Suprapubic skin (tissue), 4 donors: ENCODE results near the gene HEATR9. TPM values are rescaled to one million over a fixed set of nuclear protein-coding genes. Genes with fewer than 3 reads are reported as not detected.

Experiments used
- DNase-seq, 2 donors: peaks; one replicate each; pipeline ENCODE4 v3.0.0-alpha.2; 2019; ENCODE audit warnings: low spot score in 2 of 2
- H3K27ac ChIP-seq: fragments of 200-600 bp; sonication (generic); one replicate; pipeline ENCODE4 v1.5.1; 2019
- H3K27me3 ChIP-seq: fragments of 200-600 bp; sonication (generic); one replicate; pipeline ENCODE4 v1.5.1; 2019
- H3K36me3 ChIP-seq: fragments of 200-600 bp; sonication (generic); one replicate; pipeline ENCODE4 v1.5.1; 2019
- H3K4me1 ChIP-seq: fragments of 200-600 bp; sonication (generic); one replicate; pipeline ENCODE4 v1.5.1; 2019
- H3K4me3 ChIP-seq: fragments of 200-600 bp; sonication (generic); one replicate; pipeline ENCODE4 v1.5.1; 2019; ENCODE audit warnings: mild to moderate bottlenecking
- H3K9me3 ChIP-seq: fragments of 200-600 bp; sonication (generic); one replicate; pipeline ENCODE4 v1.5.1; 2019
- EP300 ChIP-seq: sonication (generic); formaldehyde crosslinking; IDR thresholded peaks from one replicate; pipeline ENCODE4 v1.6.1; 2017; ENCODE audit warnings: antibody characterized with exemption
- POLR2A ChIP-seq, 2 donors: fragments of 450-650 bp; IDR thresholded peaks; one replicate each; pipeline ENCODE4 v1.6.1; 2017; ENCODE audit warnings: antibody characterized with exemption in 2 of 2, mild to moderate bottlenecking in 2 of 2, moderate library complexity in 2 of 2
- POLR2AphosphoS5 ChIP-seq, 3 donors: sonication (generic); formaldehyde crosslinking; IDR thresholded peaks; one replicate each; pipeline ENCODE4 v1.6.1; 2017; ENCODE audit warnings: antibody characterized with exemption in 3 of 3
- WGBS: methylation state at CpG from one replicate; pipeline ENCODE4 v1.1.5; 2018; 5-methylcytosine and 5-hydroxymethylcytosine counted together
- total RNA-seq, 4 donors: library from RNA; depleted of rRNA; stranded (reverse); fragments of >200 nt; gene quantifications; one replicate each; pipeline ENCODE4 v1.1.0, GENCODE V29; 2016
- TF ChIP-seq, protein P1 (sequence below), 2 donors: fragments of 200-600 bp in 1 of 2; fragments of 450-650 bp in 1 of 2; sonication (generic) in 1 of 2; IDR thresholded peaks; one replicate each; pipeline ENCODE4 v1.5.1; 2016 to 2019; ENCODE audit warnings: antibody characterized with exemption in 2 of 2, mild to moderate bottlenecking in 1 of 2, moderate library complexity in 1 of 2

Gene HEATR9
- total RNA-seq, 4 donors from 2014 or later = not detected

DNA sequence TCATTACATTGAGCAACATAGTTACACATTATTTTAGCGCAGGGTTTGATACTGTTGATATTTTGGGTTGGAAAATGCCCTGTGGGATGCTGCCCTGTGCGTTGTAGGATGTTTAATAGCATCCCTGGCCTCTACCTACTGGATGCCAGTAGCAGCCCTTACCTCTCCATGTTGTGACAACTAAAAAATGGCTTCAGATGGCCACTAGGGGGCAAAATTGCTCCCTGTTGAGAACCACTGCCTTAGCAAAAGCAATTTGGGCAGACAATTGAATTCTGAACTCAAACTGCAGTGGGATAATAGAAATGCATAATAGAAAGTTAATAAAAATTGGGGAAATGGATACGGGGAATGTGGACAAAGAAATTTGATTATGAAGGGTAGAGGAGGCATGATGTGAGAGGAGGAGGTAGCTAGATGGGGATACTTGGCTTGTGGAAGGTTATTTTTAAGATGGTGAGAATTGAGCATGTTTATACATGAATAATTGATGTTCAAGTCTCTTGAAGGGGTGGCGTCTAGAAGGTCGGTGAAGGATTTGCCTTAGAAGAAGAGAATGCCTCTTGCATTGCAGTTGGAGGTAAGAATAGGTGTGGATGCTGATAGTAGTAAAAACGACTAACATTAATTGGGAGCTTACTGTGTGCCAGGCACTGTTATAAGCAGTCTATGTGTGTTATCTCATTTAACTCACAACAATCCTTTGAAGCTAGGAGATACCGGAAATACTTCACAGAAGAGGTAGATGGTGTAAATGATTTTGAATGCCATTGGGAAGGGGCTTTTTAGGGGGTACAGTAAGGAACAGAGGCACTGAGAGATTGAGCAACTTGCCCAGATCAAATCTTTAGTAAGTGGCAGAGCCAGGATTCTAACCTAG is 19.0 kb downstream of the HEATR9 start:
- 67% methylated on average over 7 of the region's 7 CpGs for WGBS
- TF ChIP-seq POLR2A (IDR thresholded peaks at IDR 0.05) (no peak), EP300 (no peak), POLR2AphosphoS5 (IDR thresholded peaks at IDR 0.05) (no peak)
- TF ChIP-seq, protein P1, sequence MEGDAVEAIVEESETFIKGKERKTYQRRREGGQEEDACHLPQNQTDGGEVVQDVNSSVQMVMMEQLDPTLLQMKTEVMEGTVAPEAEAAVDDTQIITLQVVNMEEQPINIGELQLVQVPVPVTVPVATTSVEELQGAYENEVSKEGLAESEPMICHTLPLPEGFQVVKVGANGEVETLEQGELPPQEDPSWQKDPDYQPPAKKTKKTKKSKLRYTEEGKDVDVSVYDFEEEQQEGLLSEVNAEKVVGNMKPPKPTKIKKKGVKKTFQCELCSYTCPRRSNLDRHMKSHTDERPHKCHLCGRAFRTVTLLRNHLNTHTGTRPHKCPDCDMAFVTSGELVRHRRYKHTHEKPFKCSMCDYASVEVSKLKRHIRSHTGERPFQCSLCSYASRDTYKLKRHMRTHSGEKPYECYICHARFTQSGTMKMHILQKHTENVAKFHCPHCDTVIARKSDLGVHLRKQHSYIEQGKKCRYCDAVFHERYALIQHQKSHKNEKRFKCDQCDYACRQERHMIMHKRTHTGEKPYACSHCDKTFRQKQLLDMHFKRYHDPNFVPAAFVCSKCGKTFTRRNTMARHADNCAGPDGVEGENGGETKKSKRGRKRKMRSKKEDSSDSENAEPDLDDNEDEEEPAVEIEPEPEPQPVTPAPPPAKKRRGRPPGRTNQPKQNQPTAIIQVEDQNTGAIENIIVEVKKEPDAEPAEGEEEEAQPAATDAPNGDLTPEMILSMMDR (IDR thresholded peaks at IDR 0.05) = peak; percentile 29 to 62
- Histone ChIP-seq H3K4me3 (no peak overlapping the region), H3K36me3 (peaks cover 58% of the 10 kb centered on the region), H3K9me3 (no peaks in the 10 kb centered on the region), H3K27me3 (no peaks in the 10 kb centered on the region), H3K4me1 (no peaks in the 10 kb centered on the region), H3K27ac (no peak overlapping the region)
- DNase-seq = no peak

DNA sequence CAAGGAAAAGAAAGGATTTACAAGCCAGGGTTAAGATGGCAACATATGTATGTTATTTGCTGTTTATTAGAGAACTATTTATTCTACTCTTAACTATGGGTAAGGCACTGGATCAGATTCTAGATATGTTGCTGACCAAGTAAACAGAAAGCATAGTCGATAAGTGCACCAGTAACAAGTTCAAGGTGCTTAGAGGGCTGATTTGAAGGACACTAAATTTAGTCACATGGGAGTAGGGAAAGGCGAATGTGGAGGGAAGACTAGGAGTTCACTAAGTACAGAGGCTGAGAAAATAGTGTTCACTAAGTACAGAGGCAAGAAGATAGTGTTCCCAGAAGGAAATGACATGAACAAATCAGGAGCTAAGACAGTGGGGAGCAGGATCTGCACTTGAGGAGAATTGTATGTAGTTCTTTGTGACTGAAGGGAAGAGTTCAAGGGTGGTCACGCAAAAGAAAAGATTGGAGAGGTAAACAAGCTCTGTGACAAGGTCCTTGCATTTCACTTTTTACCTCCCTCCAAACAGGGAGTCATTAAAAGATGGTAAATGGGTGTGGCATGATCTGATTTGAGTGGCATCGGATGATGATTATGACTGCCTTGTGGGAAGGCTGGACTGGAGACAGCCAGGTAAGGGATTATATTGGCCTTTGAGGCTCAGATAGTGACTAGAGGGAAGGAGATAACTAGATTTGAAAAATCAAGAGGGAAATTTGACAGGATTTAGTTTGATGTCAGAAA is 20.9 kb downstream of the HEATR9 start:
- Histone ChIP-seq H3K4me1 (no peaks in the 10 kb centered on the region), H3K4me3 (no peak overlapping the region), H3K36me3 (peaks cover 77% of the 10 kb centered on the region), H3K27me3 (no peaks in the 10 kb centered on the region), H3K9me3 (no peaks in the 10 kb centered on the region), H3K27ac (no peak overlapping the region)
- no peak for DNase-seq
- TF ChIP-seq EP300 (no peak), POLR2AphosphoS5 (IDR thresholded peaks at IDR 0.05) (no peak), POLR2A (IDR thresholded peaks at IDR 0.05) (no peak)
- TF ChIP-seq, protein P1 (IDR thresholded peaks at IDR 0.05) = no peak
- 79% methylated on average over 4 of the region's 4 CpGs for WGBS

DNA sequence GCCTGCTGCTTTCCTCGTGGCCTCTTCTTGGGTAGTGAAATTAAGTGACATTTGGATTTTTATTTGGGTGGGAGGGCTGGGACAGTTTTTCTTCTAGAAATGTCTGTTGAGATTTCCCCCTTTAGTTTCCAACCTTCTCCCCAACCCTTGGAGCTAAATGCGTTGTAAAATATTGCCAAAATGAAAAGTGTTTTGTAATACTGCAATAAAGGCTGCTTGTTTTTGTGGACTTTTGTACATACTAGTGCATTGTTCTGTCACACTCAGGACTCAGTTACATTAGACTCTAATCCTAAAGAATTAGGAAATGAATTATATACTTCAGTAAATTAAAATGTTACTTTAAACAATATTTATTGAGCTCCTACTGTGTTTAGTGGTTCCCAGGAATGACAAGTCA is 21.7 kb downstream of the HEATR9 start:
- H3K36me3 ChIP-seq = peaks cover 81% of the 10 kb centered on the region

DNA sequence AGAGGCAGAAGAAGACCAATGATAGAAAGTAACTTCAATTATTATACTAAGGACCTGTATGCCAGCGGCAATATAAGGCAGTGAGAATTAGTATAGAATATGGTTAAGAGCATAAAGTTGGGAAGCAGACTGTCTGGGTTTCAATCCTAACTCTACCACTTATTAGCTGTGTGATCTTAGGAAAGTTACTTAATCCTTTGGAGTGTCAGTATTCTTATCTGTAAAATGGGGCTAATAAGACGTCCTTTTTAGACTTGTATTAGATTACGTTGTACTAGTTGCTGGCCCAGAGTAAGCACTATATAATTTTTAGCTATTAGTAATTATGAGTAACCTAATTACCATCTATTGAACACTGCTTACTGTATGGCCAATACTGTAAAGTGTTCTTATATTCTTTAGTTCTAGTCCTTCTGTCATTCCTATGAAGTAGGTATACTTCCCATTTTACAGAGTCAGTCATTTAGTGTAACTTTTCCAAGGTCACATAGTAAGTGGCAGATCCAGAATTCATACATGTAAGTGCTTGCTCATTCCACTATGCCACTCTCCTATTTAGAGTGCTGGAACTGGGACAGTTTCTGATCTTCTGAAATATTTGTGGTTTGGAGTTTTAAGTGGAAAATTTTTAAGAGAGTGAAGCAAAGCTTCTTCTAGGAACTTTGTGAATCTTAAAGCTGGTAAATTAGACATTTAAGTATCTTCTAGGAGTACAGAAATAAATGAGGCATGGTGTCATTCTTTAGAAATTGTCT is 22.5 kb downstream of the HEATR9 start:
- Histone ChIP-seq H3K36me3 (peaks cover 86% of the 10 kb centered on the region), H3K4me1 (no peaks in the 10 kb centered on the region), H3K4me3 (no peak overlapping the region), H3K27me3 (no peaks in the 10 kb centered on the region), H3K27ac (no peak overlapping the region), H3K9me3 (no peaks in the 10 kb centered on the region)
- 85% methylated on average over 3 of the region's 3 CpGs for WGBS
- no peak for DNase-seq
- TF ChIP-seq, protein P1 (IDR thresholded peaks at IDR 0.05) = no peak

More for the DNA sequence above, 21.7 kb downstream of the HEATR9 start:
- H3K27ac ChIP-seq = no peak overlapping the region
- no peaks in the 10 kb centered on the region for H3K27me3 ChIP-seq
- no peak overlapping the region for H3K4me3 ChIP-seq
- no peak for TF ChIP-seq POLR2AphosphoS5 (IDR thresholded peaks at IDR 0.05)
- TF ChIP-seq, protein P1 (IDR thresholded peaks at IDR 0.05) = no peak
- no peak for TF ChIP-seq POLR2A (IDR thresholded peaks at IDR 0.05)
- no peak for TF ChIP-seq EP300
- 74% methylated on average over 2 of the region's 2 CpGs for WGBS
- no peaks in the 10 kb centered on the region for H3K9me3 ChIP-seq
- no peaks in the 10 kb centered on the region for H3K4me1 ChIP-seq
- DNase-seq = no peak

DNA sequence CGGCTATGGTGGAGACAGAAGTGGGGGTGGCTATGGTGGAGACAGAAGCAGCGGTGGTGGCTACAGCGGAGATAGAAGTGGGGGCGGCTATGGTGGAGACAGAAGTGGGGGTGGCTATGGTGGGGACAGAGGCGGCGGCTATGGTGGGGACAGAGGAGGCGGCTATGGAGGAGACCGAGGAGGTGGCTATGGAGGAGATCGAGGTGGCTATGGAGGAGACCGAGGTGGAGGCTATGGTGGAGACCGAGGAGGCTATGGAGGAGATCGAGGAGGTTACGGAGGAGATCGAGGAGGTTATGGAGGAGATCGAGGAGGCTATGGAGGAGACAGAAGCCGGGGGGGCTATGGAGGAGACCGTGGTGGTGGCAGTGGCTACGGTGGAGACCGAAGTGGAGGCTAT is 24.1 kb downstream of the HEATR9 start:
- Histone ChIP-seq H3K27ac (no peak overlapping the region), H3K9me3 (no peaks in the 10 kb centered on the region), H3K36me3 (peaks cover 94% of the 10 kb centered on the region), H3K27me3 (no peaks in the 10 kb centered on the region), H3K4me3 (no peak overlapping the region), H3K4me1 (no peaks in the 10 kb centered on the region)
- no peak for TF ChIP-seq POLR2AphosphoS5 (IDR thresholded peaks at IDR 0.05)
- TF ChIP-seq, protein P1 (IDR thresholded peaks at IDR 0.05) = no peak
- no peak for TF ChIP-seq EP300
- TF ChIP-seq POLR2A (IDR thresholded peaks at IDR 0.05) = no peak
- no peak for DNase-seq
- 96% methylated on average over 19 of the region's 19 CpGs for WGBS
